ENCODE results near the gene XRRA1. TPM values are rescaled to one million over a fixed set of nuclear protein-coding genes. Genes with fewer than 3 reads are reported as not detected.
A peak's percentile ranks its signal among the peaks of the same experiment; 100 is the strongest.

Gene XRRA1
- total RNA-seq, 1 donor from 2014 or later: 10.8 TPM

DNA sequence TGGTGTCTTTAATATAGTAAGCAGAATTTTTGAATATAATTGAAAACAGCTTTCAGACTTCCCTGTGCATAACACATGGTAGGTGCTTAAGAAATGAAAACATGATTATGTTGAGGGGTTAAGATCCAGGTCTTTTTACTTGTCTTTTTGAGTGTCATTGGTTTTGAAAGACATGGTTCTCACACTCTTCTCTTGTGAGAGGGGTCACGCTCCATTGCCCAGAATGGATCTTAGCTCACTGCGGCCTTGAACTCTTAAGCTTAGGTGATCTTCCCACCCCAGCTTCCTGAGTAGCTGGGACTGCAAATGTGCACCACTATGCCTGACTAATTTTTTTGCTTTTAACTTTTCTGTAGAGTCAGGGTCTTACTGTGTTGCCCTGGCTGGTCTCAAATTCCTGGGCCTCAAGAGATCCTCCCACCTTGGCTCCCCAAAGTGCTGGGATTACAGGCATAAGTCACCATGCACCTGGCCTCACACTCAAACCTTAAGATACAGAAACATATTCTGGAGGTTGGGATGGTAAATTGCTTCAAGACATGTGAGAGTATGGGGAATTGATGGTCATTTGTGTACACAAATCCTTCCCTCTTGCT is 1.6 kb upstream of the XRRA1 start:
- Mint-ChIP-seq H3K9me3 (ENCODE audit: low read depth) (no peaks in the 10 kb centered on the region), H3K27ac (peak overlapping the region; percentile 98), H3K4me3 (ENCODE audit: low read depth) (peak overlapping the region; percentile 95), H3K4me1 (ENCODE audit: low read depth) (peaks cover 21% of the 10 kb centered on the region), H3K36me3 (ENCODE audit: insufficient read depth) (peaks cover 7% of the 10 kb centered on the region), H3K27me3 (no peaks in the 10 kb centered on the region)
- TF ChIP-seq, protein P1, sequence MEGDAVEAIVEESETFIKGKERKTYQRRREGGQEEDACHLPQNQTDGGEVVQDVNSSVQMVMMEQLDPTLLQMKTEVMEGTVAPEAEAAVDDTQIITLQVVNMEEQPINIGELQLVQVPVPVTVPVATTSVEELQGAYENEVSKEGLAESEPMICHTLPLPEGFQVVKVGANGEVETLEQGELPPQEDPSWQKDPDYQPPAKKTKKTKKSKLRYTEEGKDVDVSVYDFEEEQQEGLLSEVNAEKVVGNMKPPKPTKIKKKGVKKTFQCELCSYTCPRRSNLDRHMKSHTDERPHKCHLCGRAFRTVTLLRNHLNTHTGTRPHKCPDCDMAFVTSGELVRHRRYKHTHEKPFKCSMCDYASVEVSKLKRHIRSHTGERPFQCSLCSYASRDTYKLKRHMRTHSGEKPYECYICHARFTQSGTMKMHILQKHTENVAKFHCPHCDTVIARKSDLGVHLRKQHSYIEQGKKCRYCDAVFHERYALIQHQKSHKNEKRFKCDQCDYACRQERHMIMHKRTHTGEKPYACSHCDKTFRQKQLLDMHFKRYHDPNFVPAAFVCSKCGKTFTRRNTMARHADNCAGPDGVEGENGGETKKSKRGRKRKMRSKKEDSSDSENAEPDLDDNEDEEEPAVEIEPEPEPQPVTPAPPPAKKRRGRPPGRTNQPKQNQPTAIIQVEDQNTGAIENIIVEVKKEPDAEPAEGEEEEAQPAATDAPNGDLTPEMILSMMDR (IDR thresholded peaks at IDR 0.05; ENCODE audit: unreplicated experiment): no peak
- DNase-seq (ENCODE audit: low spot score, unreplicated experiment): no peak

- peak overlapping the region; percentile 98 for H3K27ac Mint-ChIP-seq
- DNase-seq (ENCODE audit: low spot score, unreplicated experiment): no peak
- H3K36me3 Mint-ChIP-seq (ENCODE audit: insufficient read depth): peaks cover 6% of the 10 kb centered on the region
- peak overlapping the region; percentile 95 for H3K4me3 Mint-ChIP-seq (ENCODE audit: low read depth)
- TF ChIP-seq, protein P1 (IDR thresholded peaks at IDR 0.05; ENCODE audit: unreplicated experiment): no peak
- H3K4me1 Mint-ChIP-seq (ENCODE audit: low read depth): peaks cover 21% of the 10 kb centered on the region
- H3K9me3 Mint-ChIP-seq (ENCODE audit: low read depth): no peaks in the 10 kb centered on the region
- H3K27me3 Mint-ChIP-seq: no peaks in the 10 kb centered on the region
Observed at GRCh38 chr11:74949753-74950137, 854 bp upstream of the XRRA1 start.

GRCh38 chr11:74948546-74948897 is 369 bp downstream of the XRRA1 start:
- peak overlapping the region; percentile 95 for H3K4me3 Mint-ChIP-seq (ENCODE audit: low read depth)
- H3K27ac Mint-ChIP-seq: peak overlapping the region; percentile 98
- H3K36me3 Mint-ChIP-seq (ENCODE audit: insufficient read depth): peaks cover 4% of the 10 kb centered on the region
- TF ChIP-seq, protein P1 (IDR thresholded peaks at IDR 0.05; ENCODE audit: unreplicated experiment): no peak
- DNase-seq (ENCODE audit: low spot score, unreplicated experiment): no peak
- H3K9me3 Mint-ChIP-seq (ENCODE audit: low read depth): no peaks in the 10 kb centered on the region
- no peaks in the 10 kb centered on the region for H3K27me3 Mint-ChIP-seq
- H3K4me1 Mint-ChIP-seq (ENCODE audit: low read depth): peaks cover 21% of the 10 kb centered on the region

GRCh38 chr11:74942073-74942759 is 6.7 kb downstream of the XRRA1 start:
- TF ChIP-seq, protein P1 (IDR thresholded peaks at IDR 0.05; ENCODE audit: unreplicated experiment): no peak
- no peak for DNase-seq (ENCODE audit: low spot score, unreplicated experiment)
- no peak overlapping the region for H3K4me3 Mint-ChIP-seq (ENCODE audit: low read depth)
- no peaks in the 10 kb centered on the region for H3K4me1 Mint-ChIP-seq (ENCODE audit: low read depth)
- H3K27ac Mint-ChIP-seq: no peak overlapping the region
- peaks cover 3% of the 10 kb centered on the region for H3K36me3 Mint-ChIP-seq (ENCODE audit: insufficient read depth)
- H3K9me3 Mint-ChIP-seq (ENCODE audit: low read depth): no peaks in the 10 kb centered on the region
- H3K27me3 Mint-ChIP-seq: no peaks in the 10 kb centered on the region

GRCh38 chr11:74941492-74941891 is 7.4 kb downstream of the XRRA1 start:
- Mint-ChIP-seq H3K27ac (no peak overlapping the region), H3K4me3 (ENCODE audit: low read depth) (no peak overlapping the region), H3K27me3 (no peaks in the 10 kb centered on the region), H3K36me3 (ENCODE audit: insufficient read depth) (peaks cover 6% of the 10 kb centered on the region), H3K4me1 (ENCODE audit: low read depth) (no peaks in the 10 kb centered on the region), H3K9me3 (ENCODE audit: low read depth) (no peaks in the 10 kb centered on the region)
- no peak for DNase-seq (ENCODE audit: low spot score, unreplicated experiment)
- TF ChIP-seq, protein P1 (IDR thresholded peaks at IDR 0.05; ENCODE audit: unreplicated experiment): no peak

Data from progenitor cell of endocrine pancreas (in vitro differentiated cells).